Breast epithelium (tissue), 4 donors: ENCODE results near the gene RGP1. TPM values are rescaled to one million over a fixed set of nuclear protein-coding genes. Genes with fewer than 3 reads are reported as not detected.
A peak's percentile ranks its signal among the peaks of the same experiment; 100 is the strongest.

Experiments
- DNase-seq, 2 donors: peaks; one replicate each; pipeline ENCODE4 v3.0.0-alpha.2; 2019; ENCODE audit warnings: low spot score in 2 of 2
- H3K27ac ChIP-seq, 2 donors: fragments of 200-600 bp; sonication (generic) in 1 of 2; one replicate each; pipeline ENCODE4 v1.5.1; 2016 to 2019; ENCODE audit warnings: mild to moderate bottlenecking in 1 of 2
- H3K27me3 ChIP-seq, 2 donors: fragments of 200-600 bp; sonication (generic) in 1 of 2; one replicate each; pipeline versions ENCODE4 v1.5.1 to v1.6.0; 2017 to 2019; ENCODE audit warnings: control low read depth in 1 of 2, mild to moderate bottlenecking in 1 of 2
- H3K36me3 ChIP-seq: fragments of 200-600 bp; one replicate; pipeline ENCODE4 v1.5.1; 2019
- H3K4me1 ChIP-seq, 2 donors: fragments of 200-600 bp; sonication (generic); one replicate each; pipeline ENCODE4 v1.5.1; 2016 to 2019; ENCODE audit warnings: control low read depth in 1 of 2
- H3K4me3 ChIP-seq, 3 donors: fragments of 200-600 bp; sonication (generic); 1 replicate in 2 of 3; 2 replicates in 1 of 3; pipeline ENCODE4 v1.5.1; 2016 to 2019; ENCODE audit warnings: mild to moderate bottlenecking in 3 of 3, moderate library complexity in 2 of 3
- H3K9me3 ChIP-seq, 2 donors: fragments of 200-600 bp; sonication (generic) in 1 of 2; one replicate each; pipeline ENCODE4 v1.5.1; 2016 to 2019; ENCODE audit warnings: control low read depth in 1 of 2
- POLR2A ChIP-seq: fragments of 450-650 bp; IDR thresholded peaks from one replicate; pipeline ENCODE4 v1.6.1; 2016; ENCODE audit warnings: antibody characterized with exemption, mild to moderate bottlenecking, moderate library complexity
- POLR2AphosphoS5 ChIP-seq, 3 donors: sonication (generic); formaldehyde crosslinking; IDR thresholded peaks; one replicate each; pipeline ENCODE4 v1.6.1; 2017; ENCODE audit warnings: antibody characterized with exemption in 3 of 3
- intact Hi-C: fragments of 100-400 bp; cut with DNase I; formaldehyde crosslinking; loops from one replicate; pipeline ENCODE4 v1.15.1; 2023; ENCODE audit warnings: low total_unique reads
- total RNA-seq, 3 donors: library from RNA; depleted of rRNA; stranded (reverse); fragments of >200 nt; gene quantifications; one replicate each; pipeline ENCODE4 v1.1.0, GENCODE V29; 2016
- TF ChIP-seq, protein P1 (sequence below), 3 donors: fragments of 450-650 bp; IDR thresholded peaks; one replicate each; pipeline ENCODE4 v1.5.1; 2016 to 2017; ENCODE audit warnings: antibody characterized with exemption in 3 of 3, mild to moderate bottlenecking in 3 of 3, moderate library complexity in 3 of 3

The RGP1 gene
- total RNA-seq, 3 donors from 2014 or later, result 16.7 to 20.1 (median 17.4) TPM

DNA sequence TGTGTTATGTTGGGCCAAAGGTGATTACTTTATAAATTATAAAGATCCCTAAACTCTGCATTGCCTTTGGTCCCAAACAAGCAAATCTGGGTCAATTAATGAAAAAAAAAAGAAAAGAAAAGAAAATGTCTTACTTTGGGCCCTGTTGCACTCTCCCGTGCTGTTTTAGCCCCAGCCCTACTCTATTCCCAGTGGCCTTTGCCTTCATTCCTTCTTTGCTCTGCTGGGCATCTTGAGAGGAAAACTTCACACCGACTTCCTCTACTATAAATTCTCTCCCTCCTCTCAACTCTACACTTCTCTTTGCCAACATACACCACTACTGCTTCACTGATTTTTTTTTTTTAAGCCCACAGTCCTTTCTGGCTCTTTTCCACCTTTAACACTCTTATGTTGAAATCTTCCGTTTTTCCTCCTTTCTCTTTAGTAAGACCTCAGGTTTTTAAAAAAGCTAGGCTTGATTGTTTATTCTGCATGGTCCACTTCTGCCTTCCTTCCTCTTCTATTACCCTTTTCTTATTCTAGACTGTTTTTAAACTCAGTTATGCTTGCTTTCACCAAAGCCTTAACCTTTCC lies 9.5 kb downstream of the RGP1 start:
- Histone ChIP-seq H3K27ac (peak overlapping the region; percentile 94 to 95), H3K4me1 (peaks cover 3 to 11% of the 10 kb centered on the region in 2 donors), H3K36me3 (no peaks in the 10 kb centered on the region), H3K4me3 (no peak overlapping the region), H3K9me3 (no peaks in the 10 kb centered on the region), H3K27me3 (no peaks in the 10 kb centered on the region)
- DNase-seq, result no peak
- no peak for TF ChIP-seq POLR2A
- TF ChIP-seq POLR2AphosphoS5 (IDR thresholded peaks at IDR 0.05), result no peak
- TF ChIP-seq, protein P1, sequence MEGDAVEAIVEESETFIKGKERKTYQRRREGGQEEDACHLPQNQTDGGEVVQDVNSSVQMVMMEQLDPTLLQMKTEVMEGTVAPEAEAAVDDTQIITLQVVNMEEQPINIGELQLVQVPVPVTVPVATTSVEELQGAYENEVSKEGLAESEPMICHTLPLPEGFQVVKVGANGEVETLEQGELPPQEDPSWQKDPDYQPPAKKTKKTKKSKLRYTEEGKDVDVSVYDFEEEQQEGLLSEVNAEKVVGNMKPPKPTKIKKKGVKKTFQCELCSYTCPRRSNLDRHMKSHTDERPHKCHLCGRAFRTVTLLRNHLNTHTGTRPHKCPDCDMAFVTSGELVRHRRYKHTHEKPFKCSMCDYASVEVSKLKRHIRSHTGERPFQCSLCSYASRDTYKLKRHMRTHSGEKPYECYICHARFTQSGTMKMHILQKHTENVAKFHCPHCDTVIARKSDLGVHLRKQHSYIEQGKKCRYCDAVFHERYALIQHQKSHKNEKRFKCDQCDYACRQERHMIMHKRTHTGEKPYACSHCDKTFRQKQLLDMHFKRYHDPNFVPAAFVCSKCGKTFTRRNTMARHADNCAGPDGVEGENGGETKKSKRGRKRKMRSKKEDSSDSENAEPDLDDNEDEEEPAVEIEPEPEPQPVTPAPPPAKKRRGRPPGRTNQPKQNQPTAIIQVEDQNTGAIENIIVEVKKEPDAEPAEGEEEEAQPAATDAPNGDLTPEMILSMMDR (IDR thresholded peaks at IDR 0.05), result no peak
- intact Hi-C loops, result no loop called here

DNA sequence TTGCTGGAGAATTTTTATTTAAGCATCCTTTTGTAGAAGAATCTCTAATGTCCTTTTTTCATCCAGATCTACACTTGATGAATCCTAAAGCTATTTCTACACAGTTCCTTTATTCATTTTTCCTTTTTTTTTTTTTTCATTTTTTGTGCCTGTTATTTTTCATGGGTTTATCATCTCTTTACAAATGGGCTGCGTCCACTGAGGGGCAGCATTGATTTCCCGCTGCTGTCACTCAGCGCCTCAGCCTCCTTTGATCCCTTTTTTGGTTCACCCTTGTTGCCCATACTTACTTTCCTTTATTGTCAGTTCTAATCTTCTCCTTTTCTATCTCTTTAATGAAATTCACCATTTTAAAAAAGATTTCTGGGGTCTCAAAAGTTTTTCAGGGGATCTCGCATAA lies 10.7 kb downstream of the RGP1 start:
- Histone ChIP-seq H3K36me3 (no peaks in the 10 kb centered on the region), H3K27ac (peak overlapping the region in 1 of 2 donors; percentile 22), H3K27me3 (no peaks in the 10 kb centered on the region), H3K9me3 (no peaks in the 10 kb centered on the region), H3K4me1 (peaks cover 3 to 11% of the 10 kb centered on the region in 2 donors), H3K4me3 (no peak overlapping the region)
- TF ChIP-seq, protein P1 (IDR thresholded peaks at IDR 0.05), result no peak
- TF ChIP-seq POLR2AphosphoS5 (IDR thresholded peaks at IDR 0.05), result no peak
- no peak for TF ChIP-seq POLR2A
- DNase-seq, result no peak
- intact Hi-C loops, result no loop called here

DNA sequence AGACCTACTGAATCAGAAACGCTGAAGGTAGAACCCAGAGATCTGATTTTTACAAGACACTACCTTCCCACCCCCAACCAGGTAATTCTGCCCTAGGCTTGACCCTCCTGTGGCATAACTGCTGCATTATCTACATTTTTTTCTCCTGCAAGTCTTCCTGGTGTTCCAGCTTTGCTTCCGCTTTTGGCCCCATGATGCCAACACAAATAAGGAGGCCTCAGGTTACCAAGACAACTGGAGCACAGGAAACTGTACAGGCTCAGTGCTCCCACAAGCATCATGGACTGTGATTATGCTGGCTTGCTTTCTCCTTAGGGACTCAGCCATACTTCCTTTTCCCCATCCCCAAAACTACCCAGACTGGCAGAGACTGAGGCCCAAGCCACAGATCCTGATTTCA lies 11.6 kb downstream of the RGP1 start:
- TF ChIP-seq, protein P1 (IDR thresholded peaks at IDR 0.05), result no peak
- TF ChIP-seq POLR2A (no peak), POLR2AphosphoS5 (IDR thresholded peaks at IDR 0.05) (no peak)
- H3K4me1 ChIP-seq, result peaks cover 3 to 11% of the 10 kb centered on the region in 2 donors
- H3K27ac ChIP-seq, result peak overlapping the region in 1 of 2 donors; percentile 22

DNA sequence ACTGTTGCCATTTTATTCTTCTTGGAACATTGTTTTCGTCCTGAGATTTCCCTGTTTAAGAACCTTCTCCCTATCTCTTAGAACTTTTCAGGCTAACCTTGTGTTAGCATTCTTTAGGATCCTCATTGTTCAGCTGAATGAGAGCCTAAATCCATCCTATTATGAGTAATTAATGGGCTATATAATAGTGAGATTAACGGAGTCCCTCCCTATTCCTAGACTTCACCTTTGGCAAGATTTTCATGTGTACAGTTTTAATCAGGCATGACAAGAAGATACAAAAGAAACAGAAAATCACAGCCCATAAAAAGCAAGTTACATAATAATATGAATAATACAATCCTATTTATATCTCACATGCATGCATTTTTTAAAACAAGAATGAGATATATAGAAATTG lies 14.1 kb downstream of the RGP1 start:
- H3K4me3 ChIP-seq, result no peak overlapping the region
- H3K27me3 ChIP-seq, result no peaks in the 10 kb centered on the region
- no peaks in the 10 kb centered on the region for H3K9me3 ChIP-seq
- H3K36me3 ChIP-seq, result no peaks in the 10 kb centered on the region
- intact Hi-C loops, result no loop called here
- TF ChIP-seq POLR2AphosphoS5 (IDR thresholded peaks at IDR 0.05), result no peak
- no peak for TF ChIP-seq POLR2A
- TF ChIP-seq, protein P1 (IDR thresholded peaks at IDR 0.05), result no peak
- H3K4me1 ChIP-seq, result peaks cover 3 to 5% of the 10 kb centered on the region in 2 donors
- H3K27ac ChIP-seq, result no peak overlapping the region
- no peak for DNase-seq

More for the DNA sequence above, 11.6 kb downstream of the RGP1 start:
- Histone ChIP-seq H3K36me3 (no peaks in the 10 kb centered on the region), H3K9me3 (no peaks in the 10 kb centered on the region), H3K27me3 (no peaks in the 10 kb centered on the region), H3K4me3 (no peak overlapping the region)
- DNase-seq, result no peak
- intact Hi-C loops, result no loop called here

DNA sequence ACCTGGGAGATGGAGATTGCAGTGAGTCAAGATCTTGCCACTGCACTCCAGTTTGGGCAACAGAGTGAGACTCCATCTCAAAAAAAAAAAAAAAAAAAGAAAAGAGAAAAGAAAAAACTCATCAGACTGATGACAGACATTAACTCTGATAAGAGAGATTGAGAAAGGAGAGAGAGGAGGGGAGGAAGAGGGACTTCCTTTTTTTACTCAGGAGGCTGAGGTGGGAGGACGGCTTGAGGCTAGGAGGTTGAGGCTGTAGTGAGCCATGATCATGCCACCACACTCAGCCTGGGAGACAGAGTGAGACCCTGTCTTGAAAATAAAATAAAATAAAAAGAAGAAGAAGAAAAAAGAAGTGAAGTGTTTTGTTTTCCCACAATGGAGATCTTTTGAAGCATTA lies 14.7 kb downstream of the RGP1 start:
- Histone ChIP-seq H3K27ac (no peak overlapping the region), H3K4me1 (peaks cover 0 to 3% of the 10 kb centered on the region in 2 donors), H3K4me3 (no peak overlapping the region), H3K9me3 (no peaks in the 10 kb centered on the region), H3K27me3 (no peaks in the 10 kb centered on the region), H3K36me3 (no peaks in the 10 kb centered on the region)
- no peak for DNase-seq
- TF ChIP-seq, protein P1 (IDR thresholded peaks at IDR 0.05), result no peak
- no peak for TF ChIP-seq POLR2AphosphoS5 (IDR thresholded peaks at IDR 0.05)
- intact Hi-C loops, result no loop called here
